AG09309 (cell line): ENCODE results near the gene RYR2.

Experiments used
- DNase-seq: peaks from one replicate; pipeline ENCODE4 v3.0.0-alpha.2; 2010; ENCODE audit warnings: low read depth
- H3K4me3 ChIP-seq: 2 replicates; pipeline ENCODE4 v1.5.1; 2011; ENCODE audit warnings: mild to moderate bottlenecking, low read depth, low read length, moderate library complexity; ENCODE audit not compliant: control insufficient read depth
- TF ChIP-seq, protein P1 (sequence below): IDR thresholded peaks from 2 replicates; pipeline ENCODE4 v1.5.1; 2011; ENCODE audit warnings: mild to moderate bottlenecking, low read depth, low read length, inconsistent platforms; ENCODE audit not compliant: insufficient read depth, control insufficient read depth; ENCODE audit errors: missing control alignments

The RYR2 gene

GRCh38 chr1:237878406-237878805, 836.4 kb downstream of the RYR2 start:
- DNase-seq: no peak
- no peak overlapping the region for H3K4me3 ChIP-seq
- TF ChIP-seq, protein P1, sequence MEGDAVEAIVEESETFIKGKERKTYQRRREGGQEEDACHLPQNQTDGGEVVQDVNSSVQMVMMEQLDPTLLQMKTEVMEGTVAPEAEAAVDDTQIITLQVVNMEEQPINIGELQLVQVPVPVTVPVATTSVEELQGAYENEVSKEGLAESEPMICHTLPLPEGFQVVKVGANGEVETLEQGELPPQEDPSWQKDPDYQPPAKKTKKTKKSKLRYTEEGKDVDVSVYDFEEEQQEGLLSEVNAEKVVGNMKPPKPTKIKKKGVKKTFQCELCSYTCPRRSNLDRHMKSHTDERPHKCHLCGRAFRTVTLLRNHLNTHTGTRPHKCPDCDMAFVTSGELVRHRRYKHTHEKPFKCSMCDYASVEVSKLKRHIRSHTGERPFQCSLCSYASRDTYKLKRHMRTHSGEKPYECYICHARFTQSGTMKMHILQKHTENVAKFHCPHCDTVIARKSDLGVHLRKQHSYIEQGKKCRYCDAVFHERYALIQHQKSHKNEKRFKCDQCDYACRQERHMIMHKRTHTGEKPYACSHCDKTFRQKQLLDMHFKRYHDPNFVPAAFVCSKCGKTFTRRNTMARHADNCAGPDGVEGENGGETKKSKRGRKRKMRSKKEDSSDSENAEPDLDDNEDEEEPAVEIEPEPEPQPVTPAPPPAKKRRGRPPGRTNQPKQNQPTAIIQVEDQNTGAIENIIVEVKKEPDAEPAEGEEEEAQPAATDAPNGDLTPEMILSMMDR: no peak

DNA sequence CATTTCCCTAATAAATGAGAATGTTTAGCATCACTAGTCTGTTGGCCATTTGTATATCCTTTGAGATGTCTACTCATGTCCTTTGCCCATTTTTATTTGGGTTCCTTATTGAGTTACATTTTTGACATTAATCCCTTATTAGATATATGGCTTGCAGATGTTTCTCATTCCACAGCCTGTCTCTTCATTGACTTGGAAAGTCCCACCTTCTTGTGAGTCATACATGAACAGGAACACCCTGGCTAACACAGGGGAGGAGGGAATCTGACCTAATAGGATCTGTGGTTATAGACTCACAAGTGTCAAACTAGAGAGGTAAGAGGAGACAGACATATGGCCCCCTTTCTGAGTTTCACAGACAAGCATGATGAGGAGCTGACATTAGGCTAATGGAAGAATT, 837.2 kb downstream of the RYR2 start:
- TF ChIP-seq, protein P1: no peak
- no peak overlapping the region for H3K4me3 ChIP-seq
- DNase-seq: no peak
